ENCODE results near the gene UBE2D2. TPM values are rescaled to one million over a fixed set of nuclear protein-coding genes. Genes with fewer than 3 reads are reported as not detected.

UBE2D2 gene
- total and polyA plus RNA-seq, 2 of the 13 experiments (the other 11 are each of a cell fraction or from before 2014, with no cell fraction given) = 79.1 to 109 TPM

DNA sequence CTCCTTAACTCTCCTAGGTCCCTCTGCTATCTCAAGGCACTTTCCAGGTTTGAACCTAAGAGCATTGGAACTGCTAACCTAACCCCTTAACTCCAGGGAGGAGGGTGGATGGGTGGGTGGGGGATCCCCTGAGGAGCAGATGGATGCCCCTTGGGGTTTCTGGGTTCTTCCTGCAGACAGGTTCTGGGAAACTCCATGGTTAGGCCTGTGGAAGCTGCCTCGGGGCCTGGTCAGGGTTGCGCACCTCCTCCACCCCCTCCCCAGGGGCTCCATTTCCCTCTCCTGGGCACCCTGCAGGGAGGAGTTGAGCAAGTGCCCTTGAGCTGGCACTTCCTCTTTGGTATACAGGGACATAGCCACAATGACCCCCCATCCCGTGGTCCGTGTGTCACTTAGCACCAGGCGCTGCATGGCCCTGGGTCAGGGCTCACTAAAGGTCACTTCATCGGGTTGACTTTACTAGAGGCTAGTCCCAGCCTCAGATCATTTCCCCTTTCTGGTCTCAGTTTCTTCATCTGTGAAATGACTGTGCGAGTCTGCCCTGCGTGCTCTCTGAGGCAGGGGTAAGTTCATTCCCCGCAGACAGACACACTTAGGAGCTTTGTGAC lies 103.1 kb downstream of the UBE2D2 start:
- H3K36me3 ChIP-seq (replicated peaks in 1 of 2; ENCODE audit: control insufficient read depth in 1 of 2, insufficient read depth in 2 of 2, low read length in 2 of 2) = peaks cover 13 to 32% of the 10 kb centered on the region in 2 experiments
- intact Hi-C loops (cut with micrococcal nuclease; ENCODE audit: unreplicated experiment) = no loop called here
- 88% methylated on average over 4 of the region's 9 CpGs for WGBS (ENCODE audit: low lambda C conversion rate)
- CTCF ChIA-PET (ENCODE audit: low intra/inter-chr PET ratio, low total read pairs) = no interaction called here
- no peaks in the 10 kb centered on the region for H3K9me3 ChIP-seq (ENCODE audit: low read length)
- no peak overlapping the region for H2AFZ ChIP-seq (ENCODE audit: low read length)
- in situ Hi-C loops (cut with HindIII; ENCODE audit: extremely low pct_ligation_motif_present, low pct_unique_long_range_greater_than_20kb) = no loop called here
- ATAC-seq (no peak), FAIRE-seq (no peak), DNase-seq (ENCODE audit: low spot score) (no peak)
- BruUV-seq (replicated peaks) = no TSS peak
- no peak overlapping the region for H3K9ac ChIP-seq (ENCODE audit: insufficient read depth, low read depth, low read length)
- H3K4me2 ChIP-seq (ENCODE audit: low read depth, low read length) = no peak overlapping the region
- peaks cover 91% of the 10 kb centered on the region for H3K79me2 ChIP-seq (ENCODE audit: insufficient read depth, low read length)
- POLR2A ChIA-PET = interaction anchor here (3.5 kb wide), 1 partner anchor 10 kb away, joined by 12 read pairs; no protein-coding TSS in a partner anchor
- H3K4me1 ChIP-seq (ENCODE audit: insufficient read depth, low read length) = peaks cover 53% of the 10 kb centered on the region
- H3K27me3 ChIP-seq (ENCODE audit: control insufficient read depth in 1 of 2, insufficient read depth in 2 of 2, low read length in 2 of 2) = no peaks in the 10 kb centered on the region
- no peak overlapping the region for H3K27ac ChIP-seq (ENCODE audit: extremely low read length, insufficient read depth, low read length)
- no peak overlapping the region for H3K4me3 ChIP-seq (replicated peaks in 1 of 3; ENCODE audit: insufficient read depth in 1 of 3, low read depth in 2 of 3, low read length in 3 of 3)
- peaks cover 78% of the 10 kb centered on the region for H4K20me1 ChIP-seq (ENCODE audit: insufficient read depth, low read length)
- TF ChIP-seq ZNF567 (CRISPR knock-in tag; IDR thresholded peaks at IDR 0.05; ENCODE audit: borderline replicate concordance) (no peak), IRX3 (CRISPR knock-in tag; IDR thresholded peaks at IDR 0.05; ENCODE audit: borderline replicate concordance, low read depth) (no peak), JUN (CRISPR knock-in tag; IDR thresholded peaks at IDR 0.05) (no peak), ZBTB7A (CRISPR knock-in tag; IDR thresholded peaks at IDR 0.05) (no peak), FOXK1 (CRISPR knock-in tag; IDR thresholded peaks at IDR 0.05; ENCODE audit: borderline replicate concordance, low read depth) (no peak), TAF1 (CRISPR knock-in tag; IDR thresholded peaks at IDR 0.05) (no peak), PAX8 (CRISPR knock-in tag; IDR thresholded peaks at IDR 0.05; ENCODE audit: borderline replicate concordance) (no peak), ZNF451 (CRISPR knock-in tag; IDR thresholded peaks at IDR 0.05) (no peak), ZNF20 (CRISPR knock-in tag; IDR thresholded peaks at IDR 0.05) (no peak), ZFP90 (CRISPR knock-in tag; IDR thresholded peaks at IDR 0.05; ENCODE audit: borderline replicate concordance) (no peak), ZNF207 (IDR thresholded peaks at IDR 0.05; ENCODE audit: borderline replicate concordance) (no peak), RAD51 (IDR thresholded peaks at IDR 0.05; ENCODE audit: borderline replicate concordance) (no peak), SP1 (IDR thresholded peaks at IDR 0.05) (no peak), SP1 (CRISPR knock-in tag; IDR thresholded peaks at IDR 0.05) (no peak)
- TF ChIP-seq, protein P1, sequence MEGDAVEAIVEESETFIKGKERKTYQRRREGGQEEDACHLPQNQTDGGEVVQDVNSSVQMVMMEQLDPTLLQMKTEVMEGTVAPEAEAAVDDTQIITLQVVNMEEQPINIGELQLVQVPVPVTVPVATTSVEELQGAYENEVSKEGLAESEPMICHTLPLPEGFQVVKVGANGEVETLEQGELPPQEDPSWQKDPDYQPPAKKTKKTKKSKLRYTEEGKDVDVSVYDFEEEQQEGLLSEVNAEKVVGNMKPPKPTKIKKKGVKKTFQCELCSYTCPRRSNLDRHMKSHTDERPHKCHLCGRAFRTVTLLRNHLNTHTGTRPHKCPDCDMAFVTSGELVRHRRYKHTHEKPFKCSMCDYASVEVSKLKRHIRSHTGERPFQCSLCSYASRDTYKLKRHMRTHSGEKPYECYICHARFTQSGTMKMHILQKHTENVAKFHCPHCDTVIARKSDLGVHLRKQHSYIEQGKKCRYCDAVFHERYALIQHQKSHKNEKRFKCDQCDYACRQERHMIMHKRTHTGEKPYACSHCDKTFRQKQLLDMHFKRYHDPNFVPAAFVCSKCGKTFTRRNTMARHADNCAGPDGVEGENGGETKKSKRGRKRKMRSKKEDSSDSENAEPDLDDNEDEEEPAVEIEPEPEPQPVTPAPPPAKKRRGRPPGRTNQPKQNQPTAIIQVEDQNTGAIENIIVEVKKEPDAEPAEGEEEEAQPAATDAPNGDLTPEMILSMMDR (CRISPR knock-in tag; IDR thresholded peaks at IDR 0.05) = no peak
- TF ChIP-seq, protein P2, sequence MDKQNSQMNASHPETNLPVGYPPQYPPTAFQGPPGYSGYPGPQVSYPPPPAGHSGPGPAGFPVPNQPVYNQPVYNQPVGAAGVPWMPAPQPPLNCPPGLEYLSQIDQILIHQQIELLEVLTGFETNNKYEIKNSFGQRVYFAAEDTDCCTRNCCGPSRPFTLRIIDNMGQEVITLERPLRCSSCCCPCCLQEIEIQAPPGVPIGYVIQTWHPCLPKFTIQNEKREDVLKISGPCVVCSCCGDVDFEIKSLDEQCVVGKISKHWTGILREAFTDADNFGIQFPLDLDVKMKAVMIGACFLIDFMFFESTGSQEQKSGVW (CRISPR knock-in tag; IDR thresholded peaks at IDR 0.05; ENCODE audit: borderline replicate concordance) = no peak
- TF ChIP-seq, protein P3, sequence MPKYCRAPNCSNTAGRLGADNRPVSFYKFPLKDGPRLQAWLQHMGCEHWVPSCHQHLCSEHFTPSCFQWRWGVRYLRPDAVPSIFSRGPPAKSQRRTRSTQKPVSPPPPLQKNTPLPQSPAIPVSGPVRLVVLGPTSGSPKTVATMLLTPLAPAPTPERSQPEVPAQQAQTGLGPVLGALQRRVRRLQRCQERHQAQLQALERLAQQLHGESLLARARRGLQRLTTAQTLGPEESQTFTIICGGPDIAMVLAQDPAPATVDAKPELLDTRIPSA (CRISPR knock-in tag; IDR thresholded peaks at IDR 0.05; ENCODE audit: borderline replicate concordance) = no peak
- TF ChIP-seq, protein P4, sequence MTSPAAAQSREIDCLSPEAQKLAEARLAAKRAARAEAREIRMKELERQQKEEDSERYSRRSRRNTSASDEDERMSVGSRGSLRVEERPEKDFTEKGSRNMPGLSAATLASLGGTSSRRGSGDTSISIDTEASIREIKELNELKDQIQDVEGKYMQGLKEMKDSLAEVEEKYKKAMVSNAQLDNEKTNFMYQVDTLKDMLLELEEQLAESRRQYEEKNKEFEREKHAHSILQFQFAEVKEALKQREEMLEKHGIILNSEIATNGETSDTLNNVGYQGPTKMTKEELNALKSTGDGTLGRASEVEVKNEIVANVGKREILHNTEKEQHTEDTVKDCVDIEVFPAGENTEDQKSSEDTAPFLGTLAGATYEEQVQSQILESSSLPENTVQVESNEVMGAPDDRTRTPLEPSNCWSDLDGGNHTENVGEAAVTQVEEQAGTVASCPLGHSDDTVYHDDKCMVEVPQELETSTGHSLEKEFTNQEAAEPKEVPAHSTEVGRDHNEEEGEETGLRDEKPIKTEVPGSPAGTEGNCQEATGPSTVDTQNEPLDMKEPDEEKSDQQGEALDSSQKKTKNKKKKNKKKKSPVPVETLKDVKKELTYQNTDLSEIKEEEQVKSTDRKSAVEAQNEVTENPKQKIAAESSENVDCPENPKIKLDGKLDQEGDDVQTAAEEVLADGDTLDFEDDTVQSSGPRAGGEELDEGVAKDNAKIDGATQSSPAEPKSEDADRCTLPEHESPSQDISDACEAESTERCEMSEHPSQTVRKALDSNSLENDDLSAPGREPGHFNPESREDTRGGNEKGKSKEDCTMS (CRISPR knock-in tag; conservative IDR thresholded peaks at IDR 0.05) = no peak
- TF ChIP-seq, protein P5, sequence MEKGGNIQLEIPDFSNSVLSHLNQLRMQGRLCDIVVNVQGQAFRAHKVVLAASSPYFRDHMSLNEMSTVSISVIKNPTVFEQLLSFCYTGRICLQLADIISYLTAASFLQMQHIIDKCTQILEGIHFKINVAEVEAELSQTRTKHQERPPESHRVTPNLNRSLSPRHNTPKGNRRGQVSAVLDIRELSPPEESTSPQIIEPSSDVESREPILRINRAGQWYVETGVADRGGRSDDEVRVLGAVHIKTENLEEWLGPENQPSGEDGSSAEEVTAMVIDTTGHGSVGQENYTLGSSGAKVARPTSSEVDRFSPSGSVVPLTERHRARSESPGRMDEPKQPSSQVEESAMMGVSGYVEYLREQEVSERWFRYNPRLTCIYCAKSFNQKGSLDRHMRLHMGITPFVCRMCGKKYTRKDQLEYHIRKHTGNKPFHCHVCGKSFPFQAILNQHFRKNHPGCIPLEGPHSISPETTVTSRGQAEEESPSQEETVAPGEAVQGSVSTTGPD (CRISPR knock-in tag; IDR thresholded peaks at IDR 0.05) = no peak
